ENCODE results near the gene SUGCT. TPM values are rescaled to one million over a fixed set of nuclear protein-coding genes. Genes with fewer than 3 reads are reported as not detected.

SUGCT gene
- total and polyA plus RNA-seq, 2 of the 8 experiments (the other 6 are each of a cell fraction or from before 2014, with no cell fraction given), result 2.8 to 5.4 TPM

- TF ChIP-seq TAF1 (IDR thresholded peaks at IDR 0.05; ENCODE audit: low read depth, low read length) (no peak), RXRA (IDR thresholded peaks at IDR 0.05; ENCODE audit: insufficient read depth, low read depth, low read length) (no peak), BRCA1 (IDR thresholded peaks at IDR 0.05; ENCODE audit: low read depth, low read length) (no peak), CTBP2 (IDR thresholded peaks at IDR 0.05; ENCODE audit: borderline replicate concordance, insufficient read depth, insufficient read length, low read length) (no peak)
These were observed 59.9 kb downstream of the SUGCT start (continued) for GRCh38 chr7:40194745-40195144.
